ENCODE results near the gene RAP1GDS1. TPM values are rescaled to one million over a fixed set of nuclear protein-coding genes. Genes with fewer than 3 reads are reported as not detected.

Gene RAP1GDS1
- total and polyA plus RNA-seq, 8 donors = 6.6 to 24.9 (median 20.7) TPM

DNA sequence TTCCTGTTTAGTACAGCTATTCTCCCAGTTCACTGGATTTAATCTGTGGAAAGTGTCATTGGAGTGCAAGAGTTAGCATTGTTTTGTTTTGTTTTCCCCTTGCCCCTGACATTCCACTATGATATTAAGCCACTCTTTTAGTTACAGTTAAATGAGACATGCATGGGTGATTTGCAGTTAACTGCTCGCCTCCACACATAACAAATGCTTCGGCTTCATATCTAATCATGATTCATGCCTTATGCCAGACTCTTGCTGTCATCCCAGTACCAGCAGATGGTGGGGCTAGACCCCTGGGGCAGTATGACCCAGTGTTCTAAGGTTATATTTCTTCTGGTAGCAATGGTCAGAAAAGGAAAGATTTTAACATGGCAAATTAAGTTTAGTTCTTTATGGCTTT lies 80.1 kb downstream of the RAP1GDS1 start:
- DNase-seq (no peak), ATAC-seq (no peak), FAIRE-seq (no peak)
- TF ChIP-seq CTCF (IDR thresholded peaks at IDR 0.05) = no peak
- Histone ChIP-seq H3K36me3 (no peaks in the 10 kb centered on the region), H3K27me3 (no peaks in the 10 kb centered on the region), H3K27ac (no peak overlapping the region), H3K4me3 (no peak overlapping the region), H3K4me1 (no peaks in the 10 kb centered on the region), H3K9me3 (no peaks in the 10 kb centered on the region)
- intact Hi-C loops (cut with DNase I) = no loop called here
- 69 to 74% methylated on average over 2 of the region's 2 CpGs for WGBS, 2 donors

GRCh38 chr4:98343626-98344025 lies 82.4 kb downstream of the RAP1GDS1 start:
- Histone ChIP-seq H3K36me3 (no peaks in the 10 kb centered on the region), H3K27ac (no peak overlapping the region), H3K4me1 (no peaks in the 10 kb centered on the region), H3K4me3 (no peak overlapping the region), H3K27me3 (no peaks in the 10 kb centered on the region), H3K9me3 (no peaks in the 10 kb centered on the region)
- WGBS, 2 donors = 90 to 92% methylated on average over 4 of the region's 4 CpGs
- intact Hi-C loops (cut with DNase I) = no loop called here
- DNase-seq (no peak), FAIRE-seq (no peak), ATAC-seq (no peak)
- no peak for TF ChIP-seq CTCF (IDR thresholded peaks at IDR 0.05)

GRCh38 chr4:98345838-98346237 lies 84.7 kb downstream of the RAP1GDS1 start:
- intact Hi-C loops (cut with DNase I) = no loop called here
- DNase-seq = no peak
- FAIRE-seq = no peak
- Histone ChIP-seq H3K27me3 (no peaks in the 10 kb centered on the region), H3K4me1 (no peaks in the 10 kb centered on the region), H3K4me3 (no peak overlapping the region), H3K36me3 (no peaks in the 10 kb centered on the region), H3K9me3 (no peaks in the 10 kb centered on the region), H3K27ac (no peak overlapping the region)
- ATAC-seq = no peak
- 82 to 85% methylated on average over 3 of the region's 3 CpGs for WGBS, 2 donors
- no peak for TF ChIP-seq CTCF (IDR thresholded peaks at IDR 0.05)

DNA sequence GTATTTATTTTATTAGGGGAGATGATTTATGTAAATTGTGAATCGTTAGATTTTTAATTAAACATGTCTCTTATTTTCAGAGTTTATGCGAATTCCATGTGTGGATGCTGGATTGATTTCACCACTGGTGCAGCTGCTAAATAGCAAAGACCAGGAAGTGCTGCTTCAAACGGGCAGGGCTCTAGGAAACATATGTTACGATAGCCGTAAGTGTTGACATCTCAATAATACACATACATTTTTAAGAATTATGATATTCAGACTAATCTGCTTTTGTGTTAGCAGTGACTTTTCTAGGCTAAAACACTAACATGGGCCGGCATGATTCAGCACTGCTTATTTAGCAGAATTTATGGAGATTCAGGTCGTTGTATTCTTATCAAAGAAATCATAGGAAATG lies 91.2 kb downstream of the RAP1GDS1 start:
- intact Hi-C loops (cut with DNase I) = no loop called here
- H3K4me3 ChIP-seq = no peak overlapping the region
- DNase-seq (no peak), ATAC-seq (no peak), FAIRE-seq (no peak)
- H3K9me3 ChIP-seq = no peaks in the 10 kb centered on the region
- no peaks in the 10 kb centered on the region for H3K36me3 ChIP-seq
- H3K4me1 ChIP-seq = no peaks in the 10 kb centered on the region
- no peaks in the 10 kb centered on the region for H3K27me3 ChIP-seq
- 90 to 91% methylated on average over 7 of the region's 7 CpGs for WGBS, 2 donors
- no peak overlapping the region for H3K27ac ChIP-seq
- no peak for TF ChIP-seq CTCF (IDR thresholded peaks at IDR 0.05)

DNA sequence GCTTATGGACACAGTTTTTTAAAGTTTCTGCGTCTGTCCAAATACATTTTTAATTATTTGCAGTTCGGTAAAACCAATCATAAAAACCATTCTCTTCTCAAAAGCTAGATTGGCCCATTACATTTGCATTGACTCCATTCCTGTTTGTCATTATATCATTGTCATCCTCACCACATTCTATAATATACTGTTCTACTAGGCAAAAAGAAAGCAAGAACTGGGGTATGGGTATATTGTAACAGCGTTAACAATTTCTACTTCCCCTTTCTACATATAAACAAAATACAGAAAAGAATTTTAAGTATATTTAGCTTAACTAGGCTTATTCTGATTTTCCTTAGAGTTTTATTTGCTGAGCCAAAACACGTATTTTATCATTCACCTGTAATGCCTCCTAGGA lies 91.8 kb downstream of the RAP1GDS1 start:
- TF ChIP-seq CTCF (IDR thresholded peaks at IDR 0.05) = no peak
- 95% methylated on average over 4 of the region's 4 CpGs for WGBS, 2 donors

More for the DNA sequence above, 91.8 kb downstream of the RAP1GDS1 start:
- intact Hi-C loops (cut with DNase I) = no loop called here
- DNase-seq (no peak), FAIRE-seq (no peak), ATAC-seq (no peak)
- no peak overlapping the region for H3K27ac ChIP-seq
- no peaks in the 10 kb centered on the region for H3K4me1 ChIP-seq
- no peaks in the 10 kb centered on the region for H3K27me3 ChIP-seq
- no peaks in the 10 kb centered on the region for H3K9me3 ChIP-seq
- no peak overlapping the region for H3K4me3 ChIP-seq
- no peaks in the 10 kb centered on the region for H3K36me3 ChIP-seq

Measured in pancreas (tissue), 10 donors.